Right lobe of liver (tissue), 4 donors: ENCODE measurements around the gene LCE3C.

ENCODE experiments used
- CTCF ChIP-seq, 4 donors: fragments of 200-600 bp in 3 of 4; fragments of 450-650 bp in 1 of 4; IDR thresholded peaks; one replicate each; pipeline versions ENCODE4 v1.5.1 to v1.8.0; 2016 to 2022; ENCODE audit warnings: antibody characterized with exemption in 4 of 4, mild to moderate bottlenecking in 2 of 4
- POLR2A ChIP-seq: fragments of 450-650 bp; IDR thresholded peaks from one replicate; pipeline ENCODE4 v1.6.1; 2017; ENCODE audit warnings: antibody characterized with exemption, mild to moderate bottlenecking
- donor health status: DM: no; HTN: no; CAD: no.
- donor health status: DM: no; HTN: no; CAD: no.
- donor health status: DM: no; HTN: yes; CAD: no.

- TF ChIP-seq POLR2A (no peak), CTCF (IDR thresholded peaks at IDR 0.05) (no peak)
Measured at GRCh38 chr1:152643945-152644344, 43.9 kb downstream of the LCE3C start.
